ELR (cell line): ENCODE results near the gene OR2T34.
"Not testable (repeated sequence)": the region's sequence is repeated elsewhere in the genome, so short reads cannot be mapped to it uniquely, and the experiment has no call there.

Experiments
- DNase-seq: peaks from one replicate; pipeline ENCODE4 v3.0.0-alpha.2; 2015; ENCODE audit warnings: low read depth

The OR2T34 gene

GRCh38 chr1:248551027-248551426 is 23.5 kb downstream of the OR2T34 start:
- not testable (repeated sequence) for DNase-seq

- not testable (repeated sequence) for DNase-seq
Observed at GRCh38 chr1:248547383-248547782, 27.2 kb downstream of the OR2T34 start.

- not testable (repeated sequence) for DNase-seq
Observed at GRCh38 chr1:248537449-248537848, 37.1 kb downstream of the OR2T34 start.
